K562 (cell line): ENCODE data around the gene ERBB3. TPM values are rescaled to one million over a fixed set of nuclear protein-coding genes. Genes with fewer than 3 reads are reported as not detected.

Source experiments
- E2F8 ChIP-seq: fragments of 450-650 bp; IDR thresholded peaks from 2 replicates; pipeline ENCODE4 v1.7.1; 2018; ENCODE audit warnings: mild to moderate bottlenecking, low read depth; ENCODE audit not compliant: partially characterized antibody
- FOXK1 ChIP-seq: sonication (generic); formaldehyde crosslinking; IDR thresholded peaks from 2 replicates; pipeline ENCODE4 v1.8.0; 2022; ENCODE audit warnings: missing genetic modification reagents, mild to moderate bottlenecking, borderline replicate concordance
- HDAC1 ChIP-seq, 2 experiments: fragments of 450-650 bp; IDR thresholded peaks; 2 replicates each; pipeline ENCODE4 v1.6.1; 2016 to 2017; ENCODE audit warnings: inconsistent platforms in 1 of 2, mild to moderate bottlenecking in 1 of 2, moderate library complexity in 1 of 2
- HDAC2 ChIP-seq: fragments of 450-650 bp; IDR thresholded peaks from 2 replicates; pipeline ENCODE4 v1.6.1; 2016; ENCODE audit warnings: mild to moderate bottlenecking
- HINFP ChIP-seq: fragments of 450-650 bp; conservative IDR thresholded peaks from 2 replicates; pipeline ENCODE4 v1.6.1; 2016; ENCODE audit warnings: missing genetic modification characterization, low read depth, mild to moderate bottlenecking, control low read depth, missing compliant biosample characterization
- IFI16 ChIP-seq: fragments of 250-450 bp; sonication (Bioruptor Pico); IDR thresholded peaks from 2 replicates; pipeline ENCODE4 v2.1.2; 2022; ENCODE audit warnings: mild to moderate bottlenecking, inconsistent platforms
- L3MBTL2 ChIP-seq: fragments of 450-650 bp; IDR thresholded peaks from 2 replicates; pipeline ENCODE4 v1.6.1; 2016; ENCODE audit warnings: mild to moderate bottlenecking, moderate library complexity
- MBD2 ChIP-seq: sonication (generic); IDR thresholded peaks from 2 replicates; pipeline ENCODE4 v1.6.1; 2016; ENCODE audit warnings: low read depth, borderline replicate concordance
- MYC ChIP-seq, 2 experiments: fragments of 250-450 bp in 1 of 2; sonication (Bioruptor Pico) in 1 of 2; IDR thresholded peaks; 2 replicates each; pipeline versions ENCODE4 v1.5.1 to v1.6.1; 2012 to 2021; ENCODE audit warnings: low read depth in 2 of 2, borderline replicate concordance in 1 of 2, improper control_type of control experiment in 1 of 2, low read length in 1 of 2, mild to moderate bottlenecking in 1 of 2, moderate library complexity in 1 of 2
- PHF21A ChIP-seq: fragments of 450-650 bp; IDR thresholded peaks from 2 replicates; pipeline ENCODE4 v1.6.1; 2017; ENCODE audit warnings: low read depth, borderline replicate concordance
- RAD51 ChIP-seq: fragments of 450-650 bp; IDR thresholded peaks from 2 replicates; pipeline ENCODE4 v1.7.1; 2016; ENCODE audit warnings: low read depth, mild to moderate bottlenecking, borderline replicate concordance
- RHOXF2B ChIP-seq: fragments of 250-450 bp; sonication (Bioruptor Pico); conservative IDR thresholded peaks from 2 replicates; pipeline ENCODE4 v1.5.1; 2021
- RNF2 ChIP-seq: sonication (generic); IDR thresholded peaks from 2 replicates; pipeline ENCODE4 v1.6.1; 2016
- SPI1 ChIP-seq: IDR thresholded peaks from 2 replicates; pipeline ENCODE4 v1.6.1; 2011; ENCODE audit warnings: low read depth, low read length, control low read depth, borderline replicate concordance
- SRF ChIP-seq, 2 experiments: fragments of 250-450, 450-650 bp in 1 of 2; sonication (Bioruptor Pico) in 1 of 2; sonication (generic) in 1 of 2; formaldehyde crosslinking; IDR thresholded peaks; 2 replicates each; pipeline versions ENCODE4 v1.5.0 to v1.5.1; 2020 to 2022; ENCODE audit warnings: mild to moderate bottlenecking in 1 of 2, missing genetic modification reagents in 1 of 2
- XRCC5 ChIP-seq: fragments of 200-400 bp; formaldehyde crosslinking; IDR thresholded peaks from 2 replicates; pipeline ENCODE4 v1.6.1; 2017; ENCODE audit warnings: low read depth, mild to moderate bottlenecking, low read length
- ZKSCAN1 ChIP-seq: fragments of 150-350 bp; IDR thresholded peaks from 2 replicates; pipeline ENCODE4 v1.6.1; 2016; ENCODE audit warnings: low read depth, low read length
- ZNF436 ChIP-seq: fragments of 250-450, 450-650 bp; sonication (Bioruptor Pico); formaldehyde crosslinking; IDR thresholded peaks from 2 replicates; pipeline ENCODE4 v1.7.0; 2020; ENCODE audit warnings: mild to moderate bottlenecking
- ZNF445 ChIP-seq: fragments of 250-450 bp; sonication (Bioruptor Pico); IDR thresholded peaks from 2 replicates; pipeline ENCODE4 v1.4.0; 2020; ENCODE audit warnings: low read depth, mild to moderate bottlenecking, moderate library complexity
- ZNF707 ChIP-seq: fragments of 250-450 bp; sonication (Bioruptor Pico); conservative IDR thresholded peaks from 2 replicates; pipeline ENCODE4 v1.8.0; 2022; ENCODE audit warnings: inconsistent platforms, mild to moderate bottlenecking, moderate library complexity
- polyA plus RNA-seq, 8 experiments: library from polyadenylated mRNA; depleted of rRNA in 4 of 8; stranded (reverse) in 5 of 8; unstranded in 3 of 8; fragments of >200 nt; fragmentation: Nextera tagmentation in 2 of 8; fragmentation: Illumina TruSeq in 1 of 8; extraction: Ambion mirVana in 2 of 8; extraction: Trizol in 1 of 8; gene quantifications; 2 replicates each; pipeline versions ENCODE4 v1.2.1 to v1.2.3, GENCODE V29; 2011 to 2014; ENCODE audit warnings: inconsistent platforms in 1 of 8, missing spikeins in 1 of 8
- total RNA-seq, 7 experiments: library from RNA; depleted of rRNA in 6 of 7; stranded (reverse); fragments of >200 nt in 6 of 7; fragmentation: Illumina TruSeq in 2 of 7; extraction: Trizol in 2 of 7; gene quantifications; 2 replicates each; pipeline versions ENCODE4 v1.2.1 to v1.2.3, GENCODE V29; 2011 to 2021; ENCODE audit warnings: low replicate concordance in 1 of 7
- TF ChIP-seq, protein P1 (sequence below): sonication (generic); formaldehyde crosslinking; IDR thresholded peaks from 2 replicates; pipeline ENCODE4 v1.8.0; 2022; ENCODE audit warnings: missing genetic modification reagents, mild to moderate bottlenecking, borderline replicate concordance

The ERBB3 gene
- total and polyA plus RNA-seq, 9 of the 15 experiments (the other 6 are each of a cell fraction or from before 2014, with no cell fraction given), result 1.5 to 5.4 (median 3.8) TPM

DNA sequence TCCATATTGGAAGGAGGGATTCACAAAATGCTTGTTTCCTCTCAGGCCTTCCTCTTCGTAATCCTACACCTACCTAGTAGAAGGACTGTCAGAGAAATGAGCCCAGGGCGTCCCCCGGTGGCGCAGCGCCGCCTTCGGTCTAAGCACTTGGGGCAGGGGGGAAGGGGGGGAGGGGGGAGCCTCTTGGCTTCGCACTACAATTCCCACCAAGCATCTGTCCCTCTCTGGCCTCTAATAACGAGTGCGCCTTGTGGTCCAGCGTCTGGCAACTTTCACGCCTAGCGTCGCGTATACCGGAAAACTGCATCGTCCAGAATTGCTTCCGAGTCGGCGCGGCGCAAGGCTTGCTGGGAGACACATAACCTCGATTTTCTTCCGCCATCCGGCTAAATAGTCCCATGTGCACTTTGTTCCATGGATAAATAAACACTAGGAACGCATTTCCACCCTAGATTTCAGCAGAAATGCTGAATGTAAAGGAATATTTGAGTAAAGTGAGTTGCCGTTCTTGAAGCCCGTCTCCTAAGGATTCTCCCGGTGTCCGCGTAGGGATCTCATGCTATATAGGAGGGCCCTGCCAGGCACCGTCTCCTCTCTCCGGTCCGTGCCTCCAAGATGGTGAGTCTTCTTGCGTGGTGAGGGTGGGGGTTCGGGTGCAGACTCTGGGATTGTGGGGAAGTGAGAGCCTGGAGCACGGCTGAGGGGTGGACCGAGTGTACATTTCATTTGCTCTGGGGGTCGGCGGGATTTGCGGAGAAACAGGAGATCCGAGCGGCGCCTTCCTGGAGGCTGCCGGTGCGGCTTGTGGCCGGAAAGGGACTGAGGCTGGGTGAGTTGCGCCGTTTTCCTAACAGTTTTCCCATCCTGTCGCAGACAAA, 38.2 kb upstream of the ERBB3 start, which contains the start of gene RPS26 (continued):
- TF ChIP-seq, protein P1, sequence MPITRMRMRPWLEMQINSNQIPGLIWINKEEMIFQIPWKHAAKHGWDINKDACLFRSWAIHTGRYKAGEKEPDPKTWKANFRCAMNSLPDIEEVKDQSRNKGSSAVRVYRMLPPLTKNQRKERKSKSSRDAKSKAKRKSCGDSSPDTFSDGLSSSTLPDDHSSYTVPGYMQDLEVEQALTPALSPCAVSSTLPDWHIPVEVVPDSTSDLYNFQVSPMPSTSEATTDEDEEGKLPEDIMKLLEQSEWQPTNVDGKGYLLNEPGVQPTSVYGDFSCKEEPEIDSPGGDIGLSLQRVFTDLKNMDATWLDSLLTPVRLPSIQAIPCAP, result no peak
- TF ChIP-seq RNF2 (peak; percentile 92), RAD51 (peak; percentile 55; the same call in 1 of the 2 replicates), XRCC5 (peak; percentile 92), MYC (IDR thresholded peaks at IDR 0.05; ENCODE audit: low read depth, low read length) (peak; percentile 83), MYC (CRISPR knock-in tag; IDR thresholded peaks at IDR 0.05; ENCODE audit: borderline replicate concordance, low read depth) (peak; percentile 92; the same call in 1 of the 2 replicates), E2F8 (peak; percentile 90), FOXK1 (CRISPR knock-in tag) (0 out of 2 replicates have a peak, but pooled peaks have one; percentile 19), L3MBTL2 (peak; percentile 88), ZKSCAN1 (0 out of 2 replicates have a peak, but pooled peaks have one; percentile 25), SRF (CRISPR knock-in tag; IDR thresholded peaks at IDR 0.05) (0 out of 4 replicates have a peak, but pooled peaks of 1 of the 2 experiments have one; percentile 4), HINFP (tag) (0 out of 2 replicates have a peak, but pooled peaks have one; percentile 50), HDAC1 (IDR thresholded peaks at IDR 0.05) (peak; percentile 89 to 93), SPI1 (peak; percentile 63; the same call in 1 of the 2 replicates), HDAC2 (peak; percentile 80), RHOXF2B (CRISPR knock-in tag) (no peak), ZNF436 (CRISPR knock-in tag) (no peak), PHF21A (peak; percentile 54; the same call in 1 of the 2 replicates), ZNF445 (peak; percentile 64; the same call in 1 of the 2 replicates), IFI16 (CRISPR knock-in tag) (no peak), MBD2 (peak; percentile 78), ZNF707 (peak; percentile 19; the same call in 1 of the 2 replicates)
